Left lung (tissue), 10 donors: Measurements from ENCODE around the gene TRIP6. TPM values are rescaled to one million over a fixed set of nuclear protein-coding genes. Genes with fewer than 3 reads are reported as not detected.

ENCODE experiments used
- ATAC-seq: fragments of 200-7000 bp; cut with Tn5 transposase; one replicate; pipeline ENCODE4 v1.9.1; 2020; ENCODE audit warnings: moderate library complexity
- DNase-seq, 4 donors: peaks; one replicate each; pipeline ENCODE4 v3.0.0-alpha.2; 2013 to 2020
- H3K27ac ChIP-seq, 2 donors: fragments of 200-600 bp; sonication (generic) in 1 of 2; one replicate each; pipeline versions ENCODE4 v1.5.0 to v1.8.0; 2020 to 2021
- H3K27me3 ChIP-seq, 2 donors: fragments of 200-600 bp; sonication (generic) in 1 of 2; one replicate each; pipeline versions ENCODE4 v1.5.0 to v1.8.0; 2020 to 2021
- H3K36me3 ChIP-seq, 2 donors: fragments of 200-600 bp; sonication (generic) in 1 of 2; one replicate each; pipeline versions ENCODE4 v1.5.0 to v1.8.0; 2020 to 2021
- H3K4me1 ChIP-seq, 2 donors: fragments of 200-600 bp; one replicate each; pipeline ENCODE4 v1.8.0; 2021
- H3K4me3 ChIP-seq, 2 donors: fragments of 200-600 bp; sonication (generic) in 1 of 2; one replicate each; pipeline versions ENCODE4 v1.5.0 to v1.8.0; 2020 to 2021; ENCODE audit warnings: mild to moderate bottlenecking in 1 of 2
- H3K9me3 ChIP-seq, 2 donors: fragments of 200-600 bp; sonication (generic) in 1 of 2; one replicate each; pipeline versions ENCODE4 v1.5.0 to v1.8.0; 2020 to 2021
- CTCF ChIP-seq, 2 donors: fragments of 200-600 bp; sonication (generic) in 1 of 2; IDR thresholded peaks; one replicate each; pipeline versions ENCODE4 v1.5.0 to v1.8.0; 2021; ENCODE audit warnings: antibody characterized with exemption in 2 of 2
- intact Hi-C, 2 donors: fragments of 100-400 bp; cut with DNase I; formaldehyde crosslinking; loops; one replicate each; pipeline versions ENCODE4 v1.11.2 to v1.14.2; 2022
- polyA plus RNA-seq, 6 donors: library from polyadenylated mRNA; unstranded; fragments of 120-200 nt; gene quantifications; one replicate each; pipeline ENCODE4 v1.2.1, GENCODE V29; 2013; ENCODE audit not compliant: insufficient read length in 6 of 6
- total RNA-seq, 2 donors: library from RNA; stranded (reverse); fragmentation: NEBNext Ultra II Directional; extraction: Animal tissue kit (Norgen Biotek cat#: 25700); gene quantifications; one replicate each; pipeline ENCODE4 v1.2.1, GENCODE V29; 2021
- donor health status: DM: no; HTN: yes; CAD: no.
- donor health status: DM: no; HTN: no; CAD: no.

TRIP6 gene
- total and polyA plus RNA-seq, 8 donors, result 61.5 to 96.6 (median 76.2) TPM

DNA sequence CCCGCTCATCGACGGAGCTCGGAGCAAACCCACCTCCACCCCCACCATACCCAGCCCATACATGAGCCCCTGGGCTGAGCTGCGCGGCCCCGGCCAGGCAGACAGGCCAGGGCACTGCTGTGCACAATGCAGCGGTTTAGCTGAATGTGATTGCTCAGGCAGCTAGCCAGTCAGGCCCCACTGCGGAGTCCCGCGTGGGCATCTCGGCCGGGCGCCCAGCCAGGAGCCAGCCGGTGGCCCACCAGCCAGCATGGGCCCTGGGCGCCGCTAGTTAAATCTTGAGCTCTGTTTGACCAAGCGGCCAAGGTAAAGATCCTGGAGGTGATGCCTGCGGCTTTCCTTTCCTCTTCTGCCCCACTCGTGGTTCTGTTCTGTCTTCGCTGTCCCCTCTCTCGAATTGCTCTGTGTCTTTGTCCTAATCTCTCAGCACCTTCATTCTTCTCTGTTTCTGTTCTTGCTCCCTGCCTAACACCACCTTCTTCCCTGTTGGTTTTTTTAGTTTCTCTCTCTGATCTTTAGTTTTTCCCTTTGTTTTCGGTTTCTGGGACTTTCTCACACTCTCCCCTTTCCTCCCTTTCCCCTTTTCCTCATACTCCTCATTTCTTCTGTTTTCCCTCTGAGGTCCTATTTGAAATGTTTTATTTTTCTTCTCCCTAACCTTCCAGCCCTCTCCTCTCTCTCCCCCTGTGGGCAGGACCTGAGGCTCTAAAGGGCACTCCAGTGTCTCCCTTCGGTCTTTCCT is 15.8 kb downstream of the TRIP6 start:
- H3K36me3 ChIP-seq, result peaks cover 4 to 97% of the 10 kb centered on the region in 2 donors
- no peak overlapping the region for H3K4me3 ChIP-seq
- DNase-seq (no peak), ATAC-seq (no peak)
- H3K27ac ChIP-seq, result no peak overlapping the region
- peaks cover 8 to 29% of the 10 kb centered on the region in 2 donors for H3K4me1 ChIP-seq
- no peaks in the 10 kb centered on the region for H3K27me3 ChIP-seq
- no peaks in the 10 kb centered on the region for H3K9me3 ChIP-seq
- intact Hi-C loops, result no loop called here
- no peak for TF ChIP-seq CTCF (IDR thresholded peaks at IDR 0.05)

DNA sequence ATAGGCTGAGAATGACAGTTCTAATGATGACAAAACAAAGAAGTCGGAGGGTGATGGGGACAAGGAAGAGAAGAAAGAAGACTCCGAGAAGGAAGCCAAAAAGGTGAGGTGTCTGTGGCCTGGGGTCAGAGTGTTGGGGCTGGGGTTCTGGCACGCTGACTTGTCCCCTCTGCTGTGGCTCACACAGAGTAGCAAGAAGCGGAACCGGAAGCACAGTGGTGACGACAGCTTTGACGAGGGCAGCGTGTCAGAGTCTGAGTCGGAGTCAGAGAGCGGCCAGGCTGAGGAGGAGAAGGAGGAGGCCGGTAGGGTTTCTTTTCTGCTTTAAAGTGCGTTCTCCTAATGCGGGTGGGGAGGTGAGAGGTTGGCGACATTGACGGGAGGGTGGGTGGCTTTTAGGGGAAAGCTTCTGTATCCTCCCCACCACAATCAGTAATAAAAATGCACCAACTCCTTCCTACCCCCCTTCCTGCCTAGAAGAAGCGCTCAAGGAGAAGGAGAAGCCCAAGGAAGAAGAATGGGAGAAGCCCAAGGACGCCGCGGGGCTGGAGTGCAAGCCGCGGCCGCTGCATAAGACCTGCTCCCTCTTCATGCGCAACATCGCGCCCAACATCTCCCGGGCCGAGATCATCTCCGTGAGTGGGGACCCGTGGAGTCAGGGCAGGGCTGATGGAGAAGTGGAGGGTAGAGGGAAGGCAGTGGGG is 17.7 kb downstream of the TRIP6 start:
- no peak for ATAC-seq
- no peak for DNase-seq
- Histone ChIP-seq H3K27ac (no peak overlapping the region), H3K27me3 (no peaks in the 10 kb centered on the region), H3K9me3 (no peaks in the 10 kb centered on the region), H3K4me1 (peaks cover 21 to 29% of the 10 kb centered on the region in 2 donors), H3K36me3 (peaks cover 4 to 87% of the 10 kb centered on the region in 2 donors), H3K4me3 (no peak overlapping the region)
- intact Hi-C loops, result no loop called here
- no peak for TF ChIP-seq CTCF (IDR thresholded peaks at IDR 0.05)

DNA sequence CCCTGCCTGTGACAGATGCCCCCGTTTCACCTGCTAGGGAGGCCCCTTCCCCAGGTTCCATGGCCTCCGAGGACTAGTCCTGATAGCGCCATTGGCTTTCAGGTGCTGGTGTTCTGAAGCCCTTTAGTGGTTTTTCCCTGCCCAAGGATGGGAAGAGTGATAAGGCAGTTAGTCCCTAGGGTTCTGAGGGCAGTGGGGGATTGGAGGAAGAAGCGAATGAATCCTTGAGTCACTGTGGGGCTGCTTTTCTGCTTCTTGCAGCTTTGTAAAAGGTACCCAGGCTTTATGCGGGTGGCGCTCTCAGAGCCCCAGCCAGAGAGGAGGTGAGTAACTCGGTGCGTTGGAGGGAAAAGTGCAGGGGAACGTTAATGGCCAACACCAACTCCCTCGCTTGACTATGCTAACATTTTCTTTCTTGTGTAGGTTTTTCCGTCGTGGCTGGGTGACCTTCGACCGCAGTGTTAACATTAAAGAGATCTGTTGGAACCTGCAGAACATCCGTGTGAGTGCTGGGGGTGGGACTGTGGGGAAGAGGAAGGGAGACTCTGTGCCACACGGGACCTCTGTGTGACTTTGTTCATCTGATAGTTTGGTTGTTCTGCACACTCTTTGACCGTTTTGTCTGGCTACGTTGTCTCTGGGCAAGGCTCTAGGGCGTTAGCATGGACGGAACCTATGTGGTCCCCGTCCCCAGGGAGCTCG is 18.4 kb downstream of the TRIP6 start:
- Histone ChIP-seq H3K9me3 (no peaks in the 10 kb centered on the region), H3K4me3 (no peak overlapping the region), H3K27ac (no peak overlapping the region), H3K27me3 (peaks cover 0 to 6% of the 10 kb centered on the region in 2 donors), H3K36me3 (peaks cover 4 to 82% of the 10 kb centered on the region in 2 donors), H3K4me1 (peaks cover 21 to 34% of the 10 kb centered on the region in 2 donors)
- DNase-seq (no peak), ATAC-seq (no peak)
- intact Hi-C loops, result no loop called here
- TF ChIP-seq CTCF (IDR thresholded peaks at IDR 0.05), result no peak

GRCh38 chr7:100886142-100886935 is 19.2 kb downstream of the TRIP6 start:
- Histone ChIP-seq H3K27ac (peak overlapping the region in 1 of 2 donors; percentile 71), H3K36me3 (peaks cover 4 to 74% of the 10 kb centered on the region in 2 donors), H3K27me3 (peaks cover 0 to 14% of the 10 kb centered on the region in 2 donors), H3K9me3 (no peaks in the 10 kb centered on the region), H3K4me1 (peaks cover 25 to 41% of the 10 kb centered on the region in 2 donors), H3K4me3 (no peak overlapping the region)
- ATAC-seq (no peak), DNase-seq (no peak)
- intact Hi-C loops, result no loop called here
- TF ChIP-seq CTCF (IDR thresholded peaks at IDR 0.05), result no peak
